Mammary epithelial cell (primary cell): Measurements from ENCODE around the gene CPA2.

Source experiments
- EZH2 ChIP-seq: IDR thresholded peaks from 2 replicates; pipeline ENCODE4 v1.6.1; 2012; ENCODE audit warnings: low read length, inconsistent platforms, borderline replicate concordance
- TF ChIP-seq, protein P1 (sequence below), 2 donors: IDR thresholded peaks in 1 of 2; conservative IDR thresholded peaks in 1 of 2; 2 replicates each; pipeline ENCODE4 v1.5.1; 2011 to 2012; ENCODE audit warnings: inconsistent platforms in 2 of 2, low read length in 2 of 2, mild to moderate bottlenecking in 2 of 2, control low read depth in 1 of 2, low read depth in 1 of 2; ENCODE audit not compliant: insufficient read depth in 1 of 2; ENCODE audit errors: extremely low read depth in 1 of 2

- TF ChIP-seq, protein P1, sequence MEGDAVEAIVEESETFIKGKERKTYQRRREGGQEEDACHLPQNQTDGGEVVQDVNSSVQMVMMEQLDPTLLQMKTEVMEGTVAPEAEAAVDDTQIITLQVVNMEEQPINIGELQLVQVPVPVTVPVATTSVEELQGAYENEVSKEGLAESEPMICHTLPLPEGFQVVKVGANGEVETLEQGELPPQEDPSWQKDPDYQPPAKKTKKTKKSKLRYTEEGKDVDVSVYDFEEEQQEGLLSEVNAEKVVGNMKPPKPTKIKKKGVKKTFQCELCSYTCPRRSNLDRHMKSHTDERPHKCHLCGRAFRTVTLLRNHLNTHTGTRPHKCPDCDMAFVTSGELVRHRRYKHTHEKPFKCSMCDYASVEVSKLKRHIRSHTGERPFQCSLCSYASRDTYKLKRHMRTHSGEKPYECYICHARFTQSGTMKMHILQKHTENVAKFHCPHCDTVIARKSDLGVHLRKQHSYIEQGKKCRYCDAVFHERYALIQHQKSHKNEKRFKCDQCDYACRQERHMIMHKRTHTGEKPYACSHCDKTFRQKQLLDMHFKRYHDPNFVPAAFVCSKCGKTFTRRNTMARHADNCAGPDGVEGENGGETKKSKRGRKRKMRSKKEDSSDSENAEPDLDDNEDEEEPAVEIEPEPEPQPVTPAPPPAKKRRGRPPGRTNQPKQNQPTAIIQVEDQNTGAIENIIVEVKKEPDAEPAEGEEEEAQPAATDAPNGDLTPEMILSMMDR (conservative IDR thresholded peaks at IDR 0.05 in 1 of 2, IDR thresholded peaks at IDR 0.05 in 1 of 2; ENCODE audit: extremely low read depth in 1 of 2, insufficient read depth in 1 of 2, low read depth in 1 of 2, low read length in 2 of 2): no peak
- no peak for TF ChIP-seq EZH2
Observed at GRCh38 chr7:130227883-130228575, 38.6 kb upstream of the CPA2 start.
